H1 (cell line): Measurements from ENCODE around the gene GNAT2. TPM values are rescaled to one million over a fixed set of nuclear protein-coding genes. Genes with fewer than 3 reads are reported as not detected.

Experiments used
- ASH2L ChIP-seq: fragments of 200-600, 300-600 bp; sonication (generic); IDR thresholded peaks from one replicate; pipeline ENCODE4 v1.7.1; 2017; ENCODE audit warnings: low read length
- NANOG ChIP-seq: IDR thresholded peaks from 2 replicates; pipeline ENCODE4 v1.6.1; 2011; ENCODE audit warnings: low read length, low read depth, mild to moderate bottlenecking, inconsistent platforms; ENCODE audit not compliant: insufficient read depth, poor library complexity, severe bottlenecking
- NRF1 ChIP-seq: IDR thresholded peaks from 2 replicates; pipeline ENCODE4 v1.6.1; 2011; ENCODE audit warnings: mild to moderate bottlenecking, low read depth, low read length, improper control_type of control experiment
- SP2 ChIP-seq: IDR thresholded peaks from 2 replicates; pipeline ENCODE4 v1.6.1; 2012; ENCODE audit warnings: mild to moderate bottlenecking, low read length, inconsistent platforms
- TAF7 ChIP-seq: optimal IDR thresholded peaks from 2 replicates; pipeline ENCODE3; 2011; ENCODE audit warnings: low read depth, mild to moderate bottlenecking, inconsistent platforms, low read length, moderate library complexity, borderline replicate concordance
- YY1 ChIP-seq: IDR thresholded peaks from 2 replicates; pipeline ENCODE4 v1.6.1; 2011; ENCODE audit warnings: low read depth, mild to moderate bottlenecking, low read length
- polyA plus RNA-seq, 7 experiments: library from polyadenylated mRNA; depleted of rRNA in 3 of 7; stranded (reverse) in 5 of 7; unstranded in 2 of 7; fragments of >200 nt in 5 of 7; fragments of 200-250 nt in 2 of 7; gene quantifications; 1 replicate in 5 of 7; 2 replicates in 1 of 7; 4 replicates in 1 of 7; pipeline versions ENCODE4 v1.2.1 to v1.2.3, GENCODE V29; 2011 to 2013; ENCODE audit warnings: missing spikeins in 2 of 7, mixed read lengths in 2 of 7
- total RNA-seq: library from RNA; stranded (reverse); fragmentation: NEBNext Ultra II Directional; extraction: Animal tissue kit (Norgen Biotek cat#: 25700); gene quantifications from 2 replicates; pipeline ENCODE4 v1.2.1, GENCODE V29; 2021

Gene GNAT2
- total and polyA plus RNA-seq, 2 of the 8 experiments (the other 6 are each of a cell fraction or from before 2014, with no cell fraction given): 0.05 TPM; not detected in 1

GRCh38 chr1:109621379-109622136 is 2.1 kb upstream of the GNAT2 start (continued):
- TF ChIP-seq NANOG: no peak
- TF ChIP-seq YY1: no peak
- TF ChIP-seq ASH2L: no peak
- no peak for TF ChIP-seq SP2
- no peak for TF ChIP-seq NRF1
- no peak for TF ChIP-seq TAF7
